Activated T-helper 17 cell treated with anti-CD3 and anti-CD28 coated beads, Interleukin-2, amount 50 U/mL, for 72 hours (primary cell): ENCODE measurements around the gene TMEM131. TPM values are rescaled to one million over a fixed set of nuclear protein-coding genes. Genes with fewer than 3 reads are reported as not detected.
"Not testable (repeated sequence)": the region's sequence is repeated elsewhere in the genome, so short reads cannot be mapped to it uniquely, and the experiment has no call there.

ENCODE experiments used
- ATAC-seq: fragments of 150-1000 bp; cut with Tn5 transposase; replicated peaks from 2 replicates; pipeline ENCODE4 v1.10.0; 2021; ENCODE audit warnings: mild to moderate bottlenecking, moderate library complexity
- H3K27ac Mint-ChIP-seq: one replicate; pipeline ENCODE4 v1.8.0; 2022; ENCODE audit warnings: mixed read lengths
- H3K27me3 Mint-ChIP-seq: one replicate; pipeline ENCODE4 v1.8.0; 2022; ENCODE audit warnings: mixed read lengths
- H3K36me3 Mint-ChIP-seq: one replicate; pipeline ENCODE4 v1.8.0; 2022; ENCODE audit warnings: low read depth, mild to moderate bottlenecking, mixed read lengths
- H3K4me1 Mint-ChIP-seq: one replicate; pipeline ENCODE4 v1.8.0; 2022; ENCODE audit warnings: mixed read lengths
- H3K4me3 Mint-ChIP-seq: one replicate; pipeline ENCODE4 v1.8.0; 2022; ENCODE audit warnings: mild to moderate bottlenecking, mixed read lengths
- H3K9me3 Mint-ChIP-seq: one replicate; pipeline ENCODE4 v1.8.0; 2022; ENCODE audit warnings: mixed read lengths
- total RNA-seq, 2 donors: library from RNA; stranded (reverse); gene quantifications; one replicate each; pipeline ENCODE4 v1.2.3, GENCODE V29; 2022

The TMEM131 gene
- total RNA-seq, 2 donors from 2014 or later = 32.0 to 36.4 TPM

- no peak for ATAC-seq
- Mint-ChIP-seq H3K27ac (peak overlapping the region; percentile 60), H3K4me3 (no peak overlapping the region), H3K36me3 (peaks cover 42% of the 10 kb centered on the region), H3K4me1 (peaks cover 22% of the 10 kb centered on the region), H3K9me3 (peaks cover 3% of the 10 kb centered on the region), H3K27me3 (no peaks in the 10 kb centered on the region)
These were observed 83.7 kb downstream of the TMEM131 start for GRCh38 chr2:97911922-97912575.

GRCh38 chr2:97911206-97911921 is 84.4 kb downstream of the TMEM131 start:
- ATAC-seq = peak; percentile 87
- Mint-ChIP-seq H3K9me3 (peaks cover 3% of the 10 kb centered on the region), H3K36me3 (peaks cover 49% of the 10 kb centered on the region), H3K27me3 (no peaks in the 10 kb centered on the region), H3K4me1 (peaks cover 22% of the 10 kb centered on the region), H3K4me3 (no peak overlapping the region), H3K27ac (peak overlapping the region; percentile 60)

DNA sequence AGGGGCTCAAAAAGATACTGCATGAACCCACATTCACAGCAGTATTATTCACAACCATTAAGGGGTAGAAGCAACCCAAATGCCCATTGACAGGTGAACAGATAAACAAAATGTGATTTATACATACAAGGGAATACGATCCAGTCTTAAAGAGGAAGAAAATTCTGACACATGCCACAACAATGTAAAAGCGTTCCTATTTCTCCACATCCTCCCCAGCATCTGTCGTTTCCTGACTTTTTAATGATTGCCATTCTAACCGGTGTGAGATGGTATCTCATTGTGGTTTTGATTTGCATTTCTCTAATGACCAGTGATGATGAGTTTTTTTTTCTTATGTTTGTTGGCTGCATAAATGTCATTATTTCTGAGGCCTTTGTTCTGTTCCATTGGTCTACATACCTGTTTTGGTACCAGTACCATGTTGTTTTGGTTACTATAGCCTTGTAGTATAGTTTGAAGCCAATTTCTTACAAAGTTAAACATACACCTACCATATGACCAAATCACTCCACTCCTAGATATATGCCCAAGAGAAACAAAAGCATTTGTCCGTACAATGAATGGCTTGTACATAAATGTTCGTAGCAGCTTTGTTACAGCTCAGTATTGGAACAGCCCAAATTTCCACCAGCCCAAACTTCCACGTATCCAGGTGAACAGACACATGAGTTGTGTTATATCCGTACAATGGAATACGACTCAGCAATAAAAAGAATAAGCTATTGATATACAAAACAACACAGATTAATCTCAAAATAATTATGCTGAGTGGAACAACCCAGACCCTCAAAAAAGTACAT is 85.1 kb downstream of the TMEM131 start:
- Mint-ChIP-seq H3K4me1 (peaks cover 20% of the 10 kb centered on the region), H3K36me3 (peaks cover 56% of the 10 kb centered on the region)

DNA sequence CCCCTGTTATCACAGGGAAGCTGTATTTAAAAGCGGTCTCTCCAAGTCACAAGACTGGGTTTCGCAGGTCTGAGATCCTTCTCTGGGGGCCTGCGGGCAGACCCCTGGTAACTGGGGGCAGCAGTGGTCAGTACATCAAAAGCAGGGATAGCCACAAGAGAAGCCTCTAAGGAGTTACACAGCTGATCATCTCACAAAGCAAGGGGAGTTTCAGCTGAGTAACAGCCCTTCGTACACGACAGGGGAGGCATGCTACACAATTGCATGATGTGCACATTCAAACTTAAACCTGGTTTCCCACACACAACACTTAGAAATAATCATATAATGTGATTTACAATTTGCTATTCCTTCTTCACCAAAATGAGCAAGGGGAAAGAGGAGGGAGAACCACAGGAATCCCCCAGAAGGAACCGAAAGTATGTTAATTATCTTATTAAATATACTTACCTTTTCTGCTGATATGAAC is 87.5 kb downstream of the TMEM131 start:
- Mint-ChIP-seq H3K4me3 (no peak overlapping the region), H3K4me1 (peaks cover 10% of the 10 kb centered on the region), H3K27me3 (no peaks in the 10 kb centered on the region), H3K9me3 (peaks cover 3% of the 10 kb centered on the region), H3K27ac (no peak overlapping the region), H3K36me3 (peaks cover 75% of the 10 kb centered on the region)
- no peak for ATAC-seq

More for the DNA sequence above, 85.1 kb downstream of the TMEM131 start:
- Mint-ChIP-seq H3K4me3 (no peak overlapping the region), H3K9me3 (peaks cover 3% of the 10 kb centered on the region), H3K27ac (no peak overlapping the region), H3K27me3 (no peaks in the 10 kb centered on the region)
- no peak for ATAC-seq

GRCh38 chr2:97907369-97908100 is 88.2 kb downstream of the TMEM131 start:
- ATAC-seq = no peak
- no peaks in the 10 kb centered on the region for H3K9me3 Mint-ChIP-seq
- no peaks in the 10 kb centered on the region for H3K27me3 Mint-ChIP-seq
- H3K36me3 Mint-ChIP-seq = peaks cover 82% of the 10 kb centered on the region
- peaks cover 10% of the 10 kb centered on the region for H3K4me1 Mint-ChIP-seq
- H3K4me3 Mint-ChIP-seq = no peak overlapping the region
- no peak overlapping the region for H3K27ac Mint-ChIP-seq

DNA sequence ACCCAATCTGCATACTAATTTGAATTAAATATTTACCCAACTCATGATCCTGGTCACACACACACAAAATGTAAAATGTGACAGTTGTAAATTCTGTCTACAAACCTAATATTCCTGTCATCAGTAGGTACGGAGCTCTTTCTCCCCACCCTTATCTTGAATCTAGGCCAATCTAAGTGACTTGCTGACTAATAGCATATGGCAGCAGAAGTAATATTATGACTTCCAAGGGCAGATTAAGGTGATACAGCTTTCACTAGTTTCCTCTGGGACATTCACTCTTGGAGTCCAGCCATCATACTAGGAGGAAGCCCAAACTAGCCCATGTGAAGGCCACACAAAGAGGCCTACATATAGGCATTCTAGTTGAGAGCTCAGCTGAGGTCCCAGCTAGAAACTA is 89.4 kb downstream of the TMEM131 start:
- Mint-ChIP-seq H3K36me3 (peaks cover 82% of the 10 kb centered on the region), H3K9me3 (no peaks in the 10 kb centered on the region), H3K27me3 (no peaks in the 10 kb centered on the region), H3K4me1 (peaks cover 1% of the 10 kb centered on the region), H3K27ac (no peak overlapping the region), H3K4me3 (no peak overlapping the region)
- no peak for ATAC-seq

DNA sequence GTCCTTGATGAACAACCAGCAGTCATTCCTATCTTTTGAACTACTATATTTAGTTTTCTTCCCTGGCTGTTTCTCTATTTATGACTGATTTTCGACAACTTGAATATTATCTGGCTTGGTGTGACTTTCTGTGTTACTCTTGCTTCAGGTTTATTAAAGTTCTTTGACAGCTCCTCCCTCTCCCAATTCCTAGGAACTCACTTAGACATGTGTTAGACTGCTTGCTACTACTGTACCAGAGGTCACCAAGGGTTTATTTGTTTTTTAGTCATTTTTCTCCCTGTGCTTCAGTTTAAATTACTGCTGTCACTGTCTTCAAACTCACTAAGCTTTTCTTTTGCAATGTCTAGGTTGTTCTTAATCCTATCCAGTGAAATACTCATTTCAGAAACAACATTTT is 90.5 kb downstream of the TMEM131 start:
- Mint-ChIP-seq H3K27me3 (no peaks in the 10 kb centered on the region), H3K36me3 (peaks cover 72% of the 10 kb centered on the region), H3K4me1 (no peaks in the 10 kb centered on the region), H3K4me3 (no peak overlapping the region), H3K9me3 (no peaks in the 10 kb centered on the region), H3K27ac (no peak overlapping the region)
- ATAC-seq = no peak

DNA sequence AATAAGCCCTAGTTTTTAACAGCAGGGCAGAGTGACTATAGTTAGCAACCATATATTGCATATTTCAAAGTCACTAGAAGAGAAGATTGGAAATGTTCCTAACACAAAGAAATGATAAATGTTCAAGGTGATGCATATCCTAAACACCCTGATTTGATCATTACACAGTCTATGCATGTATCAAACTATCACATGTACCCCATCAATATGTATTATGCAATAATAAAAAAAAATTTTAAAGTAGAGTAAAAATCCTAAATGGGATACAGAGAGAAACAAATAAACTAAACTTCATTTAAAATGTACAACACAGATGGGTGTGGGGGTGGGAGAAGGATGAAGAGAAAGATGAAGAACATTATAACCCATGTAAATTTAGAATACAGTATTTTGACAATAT is 93.9 kb downstream of the TMEM131 start:
- ATAC-seq = no peak
- Mint-ChIP-seq H3K27me3 (no peaks in the 10 kb centered on the region), H3K9me3 (no peaks in the 10 kb centered on the region), H3K4me3 (no peak overlapping the region), H3K36me3 (peaks cover 49% of the 10 kb centered on the region), H3K4me1 (no peaks in the 10 kb centered on the region), H3K27ac (no peak overlapping the region)

- Mint-ChIP-seq H3K4me3 (no peak overlapping the region), H3K9me3 (peaks cover 5% of the 10 kb centered on the region), H3K36me3 (peaks cover 49% of the 10 kb centered on the region), H3K27me3 (no peaks in the 10 kb centered on the region), H3K27ac (no peak overlapping the region), H3K4me1 (peaks cover 5% of the 10 kb centered on the region)
- no peak for ATAC-seq
These were observed 94.9 kb downstream of the TMEM131 start for GRCh38 chr2:97900806-97901205.

- peaks cover 28% of the 10 kb centered on the region for H3K36me3 Mint-ChIP-seq
- H3K4me3 Mint-ChIP-seq, H3K27me3 Mint-ChIP-seq, H3K27ac Mint-ChIP-seq, ATAC-seq, H3K9me3 Mint-ChIP-seq, H3K4me1 Mint-ChIP-seq: not testable (repeated sequence)
These were observed 102.7 kb downstream of the TMEM131 start for GRCh38 chr2:97893042-97893441.

DNA sequence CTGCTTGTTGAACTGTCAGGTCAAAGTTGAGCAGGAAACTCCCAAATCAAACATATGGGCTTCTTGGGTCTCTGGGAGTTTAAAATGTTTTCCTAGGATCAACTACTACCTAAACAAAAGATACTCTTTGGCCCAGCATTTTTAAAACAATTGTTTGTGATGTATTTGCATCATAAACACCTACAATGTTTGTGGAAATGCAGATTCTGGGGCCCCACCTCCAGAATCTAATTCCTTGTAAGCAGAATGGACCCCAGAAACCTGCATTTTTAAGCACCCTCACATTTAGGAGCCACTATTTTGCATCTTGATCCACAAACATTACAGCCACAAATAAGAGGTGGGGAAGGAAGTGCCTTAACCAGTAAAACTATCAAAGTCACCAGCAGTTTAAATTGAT is 104.1 kb downstream of the TMEM131 start:
- no peak for ATAC-seq
- no peak overlapping the region for H3K27ac Mint-ChIP-seq
- peaks cover 35% of the 10 kb centered on the region for H3K36me3 Mint-ChIP-seq
- peaks cover 5% of the 10 kb centered on the region for H3K4me1 Mint-ChIP-seq
- peaks cover 9% of the 10 kb centered on the region for H3K9me3 Mint-ChIP-seq
- H3K27me3 Mint-ChIP-seq = no peaks in the 10 kb centered on the region
- H3K4me3 Mint-ChIP-seq = no peak overlapping the region

DNA sequence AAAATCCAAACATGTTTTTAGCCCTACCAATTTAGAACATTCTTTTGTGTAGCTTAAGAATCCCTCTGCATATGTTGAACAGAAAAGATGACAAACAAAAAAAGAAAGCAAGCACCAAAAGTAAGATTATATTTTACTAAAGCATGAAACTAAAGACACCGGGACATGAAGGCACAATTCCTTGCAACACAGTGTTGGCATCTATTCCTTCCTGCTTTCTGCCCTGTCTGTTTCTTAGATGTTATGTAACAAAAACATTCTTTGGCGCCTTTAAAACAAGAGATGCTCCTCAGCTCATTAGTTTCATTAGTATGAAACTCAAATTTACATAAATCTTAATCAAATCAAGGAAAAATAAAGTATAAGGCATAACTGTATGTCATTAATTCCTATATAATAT is 106.6 kb downstream of the TMEM131 start:
- no peak overlapping the region for H3K4me3 Mint-ChIP-seq
- H3K9me3 Mint-ChIP-seq = peaks cover 8% of the 10 kb centered on the region
- H3K4me1 Mint-ChIP-seq = no peaks in the 10 kb centered on the region
- H3K27ac Mint-ChIP-seq = no peak overlapping the region
- no peak for ATAC-seq
- H3K36me3 Mint-ChIP-seq = peaks cover 48% of the 10 kb centered on the region
- H3K27me3 Mint-ChIP-seq = no peaks in the 10 kb centered on the region

DNA sequence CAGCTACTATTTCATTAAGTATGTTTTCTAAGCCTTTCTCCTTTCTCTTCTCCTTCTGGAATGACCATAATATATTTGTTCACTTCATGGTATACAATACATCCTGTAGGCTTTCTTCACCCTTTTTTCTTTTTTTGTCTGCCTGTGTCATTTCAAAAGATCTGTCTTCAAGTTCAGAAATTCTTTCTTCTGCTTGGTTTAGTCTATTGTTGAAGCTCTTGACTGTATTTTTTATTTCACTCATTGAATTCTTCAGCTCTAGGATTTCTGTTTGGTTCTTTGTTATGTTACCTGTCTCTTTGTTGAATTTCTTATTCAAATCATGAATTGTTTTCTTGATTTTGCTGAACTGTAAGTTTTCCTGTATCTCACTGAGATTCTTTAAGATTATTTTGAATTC is 109.9 kb downstream of the TMEM131 start:
- Mint-ChIP-seq H3K4me3 (no peak overlapping the region), H3K36me3 (peaks cover 51% of the 10 kb centered on the region), H3K27ac (no peak overlapping the region), H3K27me3 (no peaks in the 10 kb centered on the region), H3K9me3 (peaks cover 8% of the 10 kb centered on the region), H3K4me1 (no peaks in the 10 kb centered on the region)
- no peak for ATAC-seq

- Mint-ChIP-seq H3K27ac (peak overlapping the region; percentile 17), H3K4me3 (no peak overlapping the region), H3K27me3 (no peaks in the 10 kb centered on the region), H3K36me3 (peaks cover 20% of the 10 kb centered on the region), H3K4me1 (peaks cover 14% of the 10 kb centered on the region), H3K9me3 (no peaks in the 10 kb centered on the region)
- no peak for ATAC-seq
These were observed 115.4 kb downstream of the TMEM131 start for GRCh38 chr2:97880334-97880733.
